Epidermal melanocyte (primary cell): ENCODE data around the gene VGLL3.
A peak's percentile ranks its signal among the peaks of the same experiment; 100 is the strongest.
"Not testable (repeated sequence)": the region's sequence is repeated elsewhere in the genome, so short reads cannot be mapped to it uniquely, and the experiment has no call there.

Experiments
- DNase-seq: peaks from one replicate; pipeline ENCODE4 v3.0.0; 2011; ENCODE audit warnings: low spot score; ENCODE audit not compliant: insufficient read length

The VGLL3 gene

DNA sequence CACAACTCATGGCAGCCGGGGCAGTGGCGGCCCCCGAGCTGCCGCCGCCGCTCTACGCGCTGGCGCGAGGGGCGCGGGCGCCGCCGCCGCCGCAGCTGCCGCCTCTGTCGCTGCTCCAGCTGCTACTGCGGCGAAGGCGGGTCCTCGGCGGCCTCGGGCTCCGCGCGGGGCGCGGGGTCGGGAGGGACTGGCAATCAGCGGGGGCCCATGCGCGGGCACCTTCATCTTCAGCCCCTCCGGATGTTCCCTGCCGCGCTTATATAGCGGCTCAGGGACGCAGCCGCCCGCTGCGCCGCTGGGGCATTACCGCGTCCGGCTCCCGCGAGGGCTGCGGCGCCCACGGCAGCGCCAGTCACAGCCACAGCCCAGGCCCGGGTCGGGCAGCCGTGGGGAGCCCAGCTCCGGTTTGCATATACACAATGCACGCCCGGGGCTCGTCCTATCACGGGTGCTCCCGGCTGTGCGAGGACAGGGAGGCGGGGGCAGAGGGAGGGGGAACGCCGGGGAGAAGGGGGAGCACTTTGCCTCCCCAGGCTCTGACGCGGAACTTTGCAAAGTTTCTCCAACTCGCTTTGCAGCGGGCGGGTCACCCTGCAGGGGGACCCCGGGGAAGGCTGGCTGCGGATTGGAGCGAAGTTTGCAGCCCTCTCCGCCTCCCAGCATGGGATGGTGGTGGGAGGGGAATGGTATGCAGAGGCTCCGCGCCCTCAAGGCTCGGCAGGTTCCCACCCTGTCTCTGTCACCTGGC is at the start of gene VGLL3:
Gene VGLL3 (minus strand): TSS at position 416 of the 748 bp plus-strand sequence. CDS start 406 bp downstream, at position 10.
- DNase-seq: peak; percentile 46

DNA sequence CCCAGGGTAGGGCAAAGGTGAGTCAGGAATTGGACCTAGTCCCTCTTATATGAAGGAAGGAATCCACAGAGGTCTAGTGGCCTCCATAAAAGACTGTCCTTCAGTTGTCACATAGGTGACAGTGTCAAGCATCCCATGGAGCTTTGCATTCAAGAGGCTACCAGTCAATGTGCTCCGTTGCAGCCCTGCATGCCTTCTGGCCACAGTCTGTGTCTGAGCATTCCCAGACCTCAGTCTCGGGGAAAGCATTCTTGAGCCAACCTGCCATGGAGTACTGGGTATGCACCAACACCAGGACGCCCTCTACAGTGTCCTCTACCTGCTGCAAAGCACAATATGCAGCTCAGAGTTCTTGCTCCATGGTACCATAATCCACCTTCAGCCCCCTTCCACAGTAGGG is 46.7 kb upstream of the VGLL3 start:
- no peak for DNase-seq

DNA sequence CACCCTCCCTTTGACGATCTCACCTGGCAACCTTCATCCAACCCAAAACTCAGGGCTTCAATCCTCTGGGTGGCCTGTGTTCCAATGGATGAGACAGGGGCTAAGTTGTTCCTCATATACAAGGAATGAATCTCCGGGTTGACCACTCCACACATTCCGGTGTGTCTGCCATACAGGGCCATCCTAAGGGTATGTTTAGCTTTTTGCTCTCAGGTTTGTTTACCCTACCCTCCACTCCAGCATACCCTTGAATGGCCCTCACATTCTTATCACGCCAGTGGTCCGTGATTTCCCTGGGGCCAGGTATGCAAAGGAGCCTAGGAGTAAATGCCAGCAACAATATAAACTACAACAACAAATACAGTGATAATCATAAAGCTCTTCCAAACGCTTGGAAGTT is 45.7 kb upstream of the VGLL3 start:
- no peak for DNase-seq

- no peak for DNase-seq
Observed at GRCh38 chr3:87035339-87035738, 44.4 kb upstream of the VGLL3 start.

GRCh38 chr3:87033205-87033604 is 42.3 kb upstream of the VGLL3 start:
- DNase-seq: no peak

- DNase-seq: no peak
Observed at GRCh38 chr3:87025661-87026645, 35.0 kb upstream of the VGLL3 start.

DNA sequence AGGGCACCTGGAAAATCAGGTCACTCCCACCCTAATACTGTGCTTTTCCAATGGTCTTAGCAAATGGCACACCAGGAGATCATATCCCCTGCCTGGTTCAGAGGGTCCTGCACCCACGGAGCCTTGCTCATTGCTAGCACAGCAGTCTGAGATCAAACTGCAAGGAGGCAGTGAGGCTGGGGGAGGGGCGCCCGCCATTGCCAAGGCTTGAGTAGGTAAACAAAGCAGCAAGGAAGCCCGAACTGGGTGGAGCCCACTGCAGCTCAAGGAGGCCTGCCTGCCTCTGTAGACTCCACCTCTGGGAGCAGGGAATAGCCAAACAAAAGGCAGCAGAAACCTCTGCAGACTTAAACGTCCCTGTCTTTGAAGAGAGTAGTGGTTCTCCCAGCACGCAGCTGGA is 26.4 kb upstream of the VGLL3 start:
- not testable (repeated sequence) for DNase-seq

- no peak for DNase-seq
Observed at GRCh38 chr3:87009271-87009670, 18.3 kb upstream of the VGLL3 start.

DNA sequence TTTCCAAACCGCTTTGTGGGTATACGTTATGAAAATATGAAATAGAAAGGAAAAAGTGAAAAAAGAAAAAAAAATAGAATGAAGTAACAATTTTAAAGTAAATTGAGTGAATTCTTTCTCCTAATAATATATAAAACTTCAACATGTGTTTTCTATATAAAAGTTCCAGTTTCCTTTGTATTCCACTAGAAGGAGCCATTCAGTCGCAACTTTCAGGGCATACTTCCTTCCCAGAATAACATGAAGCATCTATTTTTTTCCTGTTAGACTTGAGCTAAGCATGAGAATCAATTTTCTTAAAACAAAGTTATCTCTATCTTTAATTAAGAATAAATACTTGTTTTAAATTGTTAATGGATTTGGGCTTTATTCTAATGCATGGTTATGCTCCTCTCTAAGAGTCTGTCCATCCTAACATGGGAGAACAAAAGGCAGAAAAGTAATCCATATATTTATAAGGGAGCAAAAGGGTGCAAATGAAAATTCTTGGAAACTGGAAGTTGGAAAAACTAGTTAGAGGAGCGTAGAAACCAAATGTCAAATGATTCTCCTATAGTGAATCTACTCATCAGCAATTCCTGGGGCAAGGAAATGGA is 16.0 kb upstream of the VGLL3 start:
- DNase-seq: no peak

GRCh38 chr3:87004883-87005282 is 13.9 kb upstream of the VGLL3 start:
- DNase-seq: no peak

DNA sequence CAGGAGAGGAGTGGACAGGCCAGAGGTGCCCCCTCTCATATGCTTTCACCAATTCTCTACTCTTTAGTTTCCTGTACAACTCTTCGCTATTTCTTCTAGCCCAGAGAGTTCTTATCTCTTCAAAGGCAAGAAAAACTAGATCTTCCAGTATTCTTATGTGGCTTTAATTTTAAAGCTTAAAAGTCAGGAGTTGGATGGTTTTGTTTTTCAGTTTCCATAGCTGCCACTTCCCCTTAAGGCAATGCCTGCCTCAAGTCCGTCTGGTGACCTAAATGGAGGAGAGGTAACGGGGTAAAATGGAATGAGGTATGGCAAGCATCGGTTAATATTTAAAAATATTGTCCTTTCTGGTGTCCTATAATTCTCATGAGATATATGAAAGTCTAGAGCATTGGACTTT is 11.4 kb upstream of the VGLL3 start:
- no peak for DNase-seq

DNA sequence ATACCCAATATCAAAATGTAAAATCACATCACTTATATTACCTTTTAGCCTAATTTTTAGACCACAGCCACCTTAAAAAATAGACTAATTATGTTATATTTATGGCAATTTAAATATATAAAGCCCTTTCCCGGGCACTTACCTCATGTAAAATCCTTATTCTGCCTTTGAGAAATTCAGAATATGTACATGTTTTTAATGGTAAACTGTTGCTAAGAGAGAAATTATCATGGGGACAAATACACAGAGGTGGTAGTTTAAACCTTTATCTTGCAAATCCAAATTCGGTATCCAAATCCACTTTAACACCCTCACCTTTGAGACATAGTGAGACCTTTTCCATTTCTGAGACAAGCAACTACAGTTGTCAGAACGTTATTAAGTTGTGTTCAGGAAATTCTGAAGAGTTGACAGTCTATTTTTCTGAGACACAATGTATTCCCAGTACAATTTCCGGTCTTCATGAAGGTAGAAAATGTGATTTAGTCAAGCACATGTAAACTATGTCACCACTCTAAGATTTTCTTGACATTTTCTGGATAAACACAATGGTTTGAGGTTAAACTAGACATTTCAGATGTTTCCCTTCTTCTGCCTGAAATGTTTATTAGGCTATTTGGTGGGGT is 10.6 kb upstream of the VGLL3 start:
- no peak for DNase-seq

DNA sequence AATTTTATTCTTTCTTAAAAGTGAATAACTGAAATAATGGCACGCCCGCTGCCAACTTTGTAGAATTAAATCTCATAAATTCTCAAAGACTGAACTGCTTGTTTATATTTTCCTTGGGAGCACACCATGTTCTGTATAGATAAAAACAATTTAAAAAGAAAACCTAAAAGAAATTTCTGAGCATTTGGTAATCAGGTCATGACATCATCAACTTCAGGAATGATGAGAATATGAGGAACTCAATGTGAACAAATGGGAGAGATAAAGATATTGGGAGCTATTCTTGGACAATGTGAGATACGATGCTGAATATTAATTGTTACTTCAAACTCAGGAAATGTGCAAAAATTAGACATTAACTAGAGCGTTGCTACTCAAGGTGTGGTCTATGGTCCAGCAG is 10.0 kb upstream of the VGLL3 start:
- DNase-seq: no peak

- DNase-seq: no peak
Observed at GRCh38 chr3:86998569-86998968, 7.6 kb upstream of the VGLL3 start.

GRCh38 chr3:86996261-86996955 is 5.5 kb upstream of the VGLL3 start:
- no peak for DNase-seq

DNA sequence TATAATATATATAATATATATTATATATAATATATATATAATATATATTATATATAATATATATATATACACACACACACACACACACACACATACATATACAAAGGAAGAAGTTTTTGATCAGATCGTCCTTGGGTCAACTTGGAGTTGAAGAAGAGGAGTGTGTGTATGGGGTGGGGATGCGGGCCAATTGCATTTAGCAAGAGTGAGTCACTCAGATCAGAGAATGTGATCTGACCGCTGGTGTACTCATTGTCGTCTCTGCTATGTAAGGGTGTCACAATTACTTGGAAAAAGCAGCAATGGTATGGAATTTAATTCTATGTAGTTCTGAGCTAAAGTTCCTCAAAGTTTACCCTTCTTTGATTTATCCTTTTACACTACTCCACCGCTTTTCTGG is 4.6 kb upstream of the VGLL3 start:
- DNase-seq: no peak

GRCh38 chr3:86993704-86994103 is 2.8 kb upstream of the VGLL3 start:
- no peak for DNase-seq

- no peak for DNase-seq
Observed at GRCh38 chr3:86991840-86992435, 989 bp upstream of the VGLL3 start.

DNA sequence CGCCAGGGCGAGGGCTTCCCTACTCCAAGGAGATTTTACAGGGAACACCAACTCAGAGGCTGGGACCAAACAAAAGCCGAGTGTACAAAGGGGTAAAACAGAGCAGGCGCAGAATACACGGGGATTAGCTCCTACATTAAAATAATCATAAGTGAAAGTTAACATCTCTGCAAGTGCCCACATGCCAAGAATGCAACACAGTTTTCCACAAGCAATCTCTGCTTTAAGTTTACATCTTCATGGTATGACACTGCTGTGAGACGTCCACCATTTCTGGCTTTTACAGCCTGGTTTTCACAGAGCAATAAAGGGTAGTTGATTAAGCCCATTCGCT is 500 bp upstream of the VGLL3 start:
- DNase-seq: no peak

- no peak for DNase-seq
Observed at GRCh38 chr3:86990012-86990733, 776 bp downstream of the VGLL3 start.
